ENCODE results near the gene UTP4.

UTP4 gene

GRCh38 chr16:69204172-69204571, 71.7 kb downstream of the UTP4 start:
- DNase-seq (ENCODE audit: low read depth in 1 of 2, low spot score in 1 of 2): no peak

GRCh38 chr16:69209735-69210134, 77.3 kb downstream of the UTP4 start:
- no peak for DNase-seq (ENCODE audit: low read depth in 1 of 2, low spot score in 1 of 2)

- no peak for DNase-seq (ENCODE audit: low read depth in 1 of 2, low spot score in 1 of 2)
Observed at GRCh38 chr16:69217433-69217832, 85.0 kb downstream of the UTP4 start.
